Activated B cell treated with CpG ODN at 0.5 μM for 24 hours (primary cell): Measurements from ENCODE around the gene PAPLN. TPM values are rescaled to one million over a fixed set of nuclear protein-coding genes. Genes with fewer than 3 reads are reported as not detected.

ENCODE experiments used
- ATAC-seq: fragments of 200-7000 bp; cut with Tn5 transposase; one replicate; pipeline ENCODE4 v1.10.0; 2021; ENCODE audit warnings: low read depth, mild to moderate bottlenecking, moderate library complexity
- CTCF ChIA-PET: fragments of 350-600 bp; sonication (Branson Sonifier 250); formaldehyde crosslinking; loops from one replicate; lab custom pipeline; 2021; ENCODE audit warnings: antibody characterized with exemption; lab: Charles Lee
- POLR2A ChIA-PET: fragments of 350-600 bp; sonication (Branson Sonifier 250); formaldehyde crosslinking; loops from one replicate; lab custom pipeline; 2021; ENCODE audit warnings: antibody characterized with exemption; lab: Charles Lee
- DNase-seq: peaks from one replicate; pipeline ENCODE4 v3.0.0; 2022
- H3K27ac Mint-ChIP-seq: one replicate; pipeline ENCODE4 v1.8.0; 2020; ENCODE audit warnings: mixed read lengths
- H3K27me3 Mint-ChIP-seq: one replicate; pipeline ENCODE4 v1.8.0; 2021; ENCODE audit warnings: mixed read lengths
- H3K36me3 Mint-ChIP-seq: one replicate; pipeline ENCODE4 v1.8.0; 2021; ENCODE audit warnings: low read depth, mixed read lengths
- H3K4me1 Mint-ChIP-seq: one replicate; pipeline ENCODE4 v1.8.0; 2021; ENCODE audit warnings: mixed read lengths
- H3K4me3 Mint-ChIP-seq: one replicate; pipeline ENCODE4 v1.8.0; 2020; ENCODE audit warnings: mild to moderate bottlenecking, mixed read lengths
- H3K9me3 Mint-ChIP-seq: one replicate; pipeline ENCODE4 v1.8.0; 2020; ENCODE audit warnings: mixed read lengths
- intact Hi-C: fragments of 100-400 bp; cut with micrococcal nuclease; formaldehyde crosslinking; loops from one replicate; pipeline ENCODE4 v1.15.1; 2024
- total RNA-seq: library from RNA; stranded (reverse); gene quantifications from 2 replicates; pipeline ENCODE4 v1.2.3, GENCODE V29; 2022
- TF ChIP-seq, protein P1 (sequence below): fragments of 200-600 bp; IDR thresholded peaks from one replicate; pipeline ENCODE4 v1.8.0; 2022; ENCODE audit warnings: antibody characterized with exemption, mild to moderate bottlenecking

Gene PAPLN
- total RNA-seq, 1 donor from 2014 or later, result 0.42 TPM

DNA sequence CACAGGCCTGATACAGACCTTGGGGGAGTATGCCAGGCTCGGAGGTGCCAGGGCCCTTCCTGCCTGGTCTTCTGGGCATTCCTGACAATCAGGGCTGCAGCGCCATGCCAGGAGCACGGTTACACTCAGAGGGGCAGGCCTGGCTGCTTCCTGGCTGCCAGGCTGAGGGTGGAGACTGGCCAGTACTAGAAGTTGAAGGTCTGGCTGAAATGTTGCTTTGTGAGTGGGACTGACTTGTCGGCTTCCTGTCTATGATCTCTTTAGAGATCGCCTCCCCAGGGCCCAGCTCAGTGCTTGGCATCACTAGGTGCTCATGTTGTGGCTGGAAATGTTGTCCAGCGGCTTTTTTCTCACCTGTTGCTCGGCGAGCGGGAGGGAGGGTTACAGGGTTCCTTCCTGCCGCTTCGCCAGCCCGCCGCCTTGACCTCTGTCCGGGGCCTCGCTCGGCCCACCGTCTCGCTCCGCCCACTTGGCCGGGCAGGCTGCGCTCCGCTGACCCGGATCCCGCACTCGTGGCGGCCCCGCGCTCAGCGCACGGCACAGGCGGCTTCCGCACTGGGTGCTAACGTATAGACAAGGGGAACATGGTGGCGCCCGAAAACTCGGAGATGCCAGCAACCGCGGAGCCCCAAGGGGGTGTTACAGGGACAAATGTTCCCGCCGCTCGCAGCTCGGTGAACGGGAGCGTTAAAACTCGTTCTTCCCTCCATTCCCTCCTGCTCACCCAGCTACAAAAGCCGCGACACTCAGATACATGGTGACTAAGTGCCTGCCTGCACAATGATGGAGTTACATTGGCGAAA is 32.6 kb downstream of the PAPLN start:
- intact Hi-C loops, result loop anchor here (1.0 to 5.0 kb wide), 2 partner anchors 22 to 48 kb away; no protein-coding TSS in a partner anchor
- no peaks in the 10 kb centered on the region for H3K27me3 Mint-ChIP-seq
- peaks cover 25% of the 10 kb centered on the region for H3K4me1 Mint-ChIP-seq
- no peaks in the 10 kb centered on the region for H3K9me3 Mint-ChIP-seq
- CTCF ChIA-PET, result interaction anchor here (2.0 kb wide), 1 partner anchor 25 kb away, joined by 7 read pairs; no protein-coding TSS in a partner anchor
- TF ChIP-seq, protein P1, sequence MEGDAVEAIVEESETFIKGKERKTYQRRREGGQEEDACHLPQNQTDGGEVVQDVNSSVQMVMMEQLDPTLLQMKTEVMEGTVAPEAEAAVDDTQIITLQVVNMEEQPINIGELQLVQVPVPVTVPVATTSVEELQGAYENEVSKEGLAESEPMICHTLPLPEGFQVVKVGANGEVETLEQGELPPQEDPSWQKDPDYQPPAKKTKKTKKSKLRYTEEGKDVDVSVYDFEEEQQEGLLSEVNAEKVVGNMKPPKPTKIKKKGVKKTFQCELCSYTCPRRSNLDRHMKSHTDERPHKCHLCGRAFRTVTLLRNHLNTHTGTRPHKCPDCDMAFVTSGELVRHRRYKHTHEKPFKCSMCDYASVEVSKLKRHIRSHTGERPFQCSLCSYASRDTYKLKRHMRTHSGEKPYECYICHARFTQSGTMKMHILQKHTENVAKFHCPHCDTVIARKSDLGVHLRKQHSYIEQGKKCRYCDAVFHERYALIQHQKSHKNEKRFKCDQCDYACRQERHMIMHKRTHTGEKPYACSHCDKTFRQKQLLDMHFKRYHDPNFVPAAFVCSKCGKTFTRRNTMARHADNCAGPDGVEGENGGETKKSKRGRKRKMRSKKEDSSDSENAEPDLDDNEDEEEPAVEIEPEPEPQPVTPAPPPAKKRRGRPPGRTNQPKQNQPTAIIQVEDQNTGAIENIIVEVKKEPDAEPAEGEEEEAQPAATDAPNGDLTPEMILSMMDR, result no peak
- H3K4me3 Mint-ChIP-seq, result peak overlapping the region; percentile 85
- POLR2A ChIA-PET, result no interaction called here
- H3K36me3 Mint-ChIP-seq, result peaks cover 12% of the 10 kb centered on the region
- DNase-seq (peak; percentile 40), ATAC-seq (peak; percentile 88)
- H3K27ac Mint-ChIP-seq, result peak overlapping the region; percentile 57

DNA sequence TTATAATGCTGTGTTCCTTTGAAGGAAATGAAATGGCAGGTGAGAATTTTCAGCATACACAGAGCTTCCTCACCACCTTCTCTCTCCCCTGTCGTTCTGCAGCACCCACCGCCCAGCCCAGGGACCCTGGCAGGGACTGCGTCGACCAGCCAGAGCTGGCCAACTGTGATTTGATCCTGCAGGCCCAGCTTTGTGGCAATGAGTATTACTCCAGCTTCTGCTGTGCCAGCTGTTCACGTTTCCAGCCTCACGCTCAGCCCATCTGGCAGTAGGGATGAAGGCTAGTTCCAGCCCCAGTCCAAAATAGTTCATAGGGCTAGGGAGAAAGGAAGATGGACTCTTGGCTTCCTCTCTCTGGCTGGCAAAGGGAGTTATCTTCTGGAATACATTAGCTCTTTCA is 35.1 kb downstream of the PAPLN start:
- intact Hi-C loops, result loop anchor here (5.0 kb wide), 1 partner anchor 50 kb away; no protein-coding TSS in a partner anchor

DNA sequence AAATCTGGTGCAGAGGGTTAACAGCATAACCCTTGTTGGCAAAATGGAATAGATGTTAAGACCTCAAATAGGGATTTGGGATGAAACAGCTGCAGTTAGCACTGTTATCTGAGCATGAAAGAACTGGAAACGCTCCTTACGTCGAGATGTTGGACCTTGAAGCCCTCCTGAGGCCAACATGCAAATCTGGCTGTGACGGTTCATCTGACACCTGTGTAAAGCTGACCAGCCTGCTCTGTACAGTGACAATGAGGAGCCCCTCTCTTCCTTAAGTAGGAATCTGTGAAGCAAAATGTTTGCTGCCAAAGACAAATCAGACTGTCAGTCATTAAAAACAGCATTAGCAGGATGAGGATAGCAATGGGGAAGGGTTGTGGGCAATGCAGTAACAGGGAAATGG is 36.5 kb downstream of the PAPLN start:
- TF ChIP-seq, protein P1, result no peak
- ATAC-seq (no peak), DNase-seq (no peak)
- POLR2A ChIA-PET, result interaction anchor here (0.5 kb wide), 1 partner anchor 12 kb away, joined by 7 read pairs; no protein-coding TSS in a partner anchor
- H3K27me3 Mint-ChIP-seq, result no peaks in the 10 kb centered on the region
- peaks cover 25% of the 10 kb centered on the region for H3K4me1 Mint-ChIP-seq
- peaks cover 33% of the 10 kb centered on the region for H3K36me3 Mint-ChIP-seq
- H3K4me3 Mint-ChIP-seq, result no peak overlapping the region
- intact Hi-C loops, result loop anchor here (5.0 kb wide), 1 partner anchor 51 kb away; no protein-coding TSS in a partner anchor
- CTCF ChIA-PET, result interaction anchor here (1.1 kb wide), 1 partner anchor 198 kb away, joined by 4 read pairs; no protein-coding TSS in a partner anchor
- no peak overlapping the region for H3K27ac Mint-ChIP-seq
- H3K9me3 Mint-ChIP-seq, result no peaks in the 10 kb centered on the region

More for the DNA sequence above, 35.1 kb downstream of the PAPLN start:
- Mint-ChIP-seq H3K4me1 (peaks cover 25% of the 10 kb centered on the region), H3K27ac (no peak overlapping the region), H3K27me3 (no peaks in the 10 kb centered on the region), H3K9me3 (no peaks in the 10 kb centered on the region), H3K36me3 (peaks cover 30% of the 10 kb centered on the region), H3K4me3 (no peak overlapping the region)
- no peak for ATAC-seq
- TF ChIP-seq, protein P1, result no peak
- ChIA-PET CTCF (interaction anchor here (1.1 kb wide), 1 partner anchor 199 kb away, joined by 4 read pairs; no protein-coding TSS in a partner anchor), POLR2A (interaction anchor here (0.7 kb wide), 1 partner anchor 9 kb away, joined by 3 read pairs; no protein-coding TSS in a partner anchor)
- DNase-seq, result no peak

DNA sequence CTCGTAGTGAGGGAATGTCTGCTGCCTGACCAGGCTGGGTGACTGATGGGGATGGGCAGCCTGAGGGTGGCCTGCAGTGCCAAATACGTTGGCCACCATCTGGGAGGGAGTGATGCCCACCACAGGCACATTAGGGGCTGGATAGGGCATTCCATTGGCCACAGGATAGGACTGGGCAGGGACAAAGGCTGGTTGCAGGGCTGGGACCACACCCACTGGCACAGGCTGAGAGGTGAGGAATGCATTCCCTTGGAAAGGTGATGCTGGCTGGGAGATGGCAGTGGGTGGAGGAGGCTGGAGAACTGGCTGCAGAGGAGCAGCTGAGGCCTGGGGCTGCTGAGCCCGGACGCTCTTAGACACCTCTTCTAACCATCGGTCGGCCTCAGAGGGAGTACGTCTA is 39.5 kb downstream of the PAPLN start:
- DNase-seq (no peak), ATAC-seq (no peak)
- Mint-ChIP-seq H3K27ac (no peak overlapping the region), H3K4me1 (peaks cover 5% of the 10 kb centered on the region), H3K4me3 (no peak overlapping the region), H3K36me3 (peaks cover 56% of the 10 kb centered on the region), H3K9me3 (no peaks in the 10 kb centered on the region), H3K27me3 (no peaks in the 10 kb centered on the region)
- POLR2A ChIA-PET, result no interaction called here
- intact Hi-C loops, result no loop called here
- CTCF ChIA-PET, result no interaction called here
- TF ChIP-seq, protein P1, result no peak

DNA sequence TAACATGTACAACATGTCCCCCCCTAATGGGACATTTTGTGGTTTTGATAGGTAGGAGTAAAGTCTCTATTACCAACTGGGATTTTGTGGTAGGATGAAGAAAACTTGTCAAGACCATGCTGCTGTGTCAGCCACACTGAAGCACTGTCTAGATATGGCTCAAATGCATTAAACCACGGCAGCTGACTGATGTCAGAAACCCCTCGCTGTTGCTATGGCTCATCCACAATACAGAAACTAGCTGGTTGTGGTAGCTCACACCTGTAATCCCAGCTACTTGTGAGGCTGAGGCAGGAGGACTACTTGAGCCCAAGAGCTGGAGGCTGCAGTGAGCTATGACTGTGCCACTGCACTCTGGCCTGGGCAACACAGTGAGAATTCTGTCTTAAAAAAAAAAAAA is 40.1 kb downstream of the PAPLN start:
- DNase-seq (no peak), ATAC-seq (no peak)
- TF ChIP-seq, protein P1, result no peak
- H3K9me3 Mint-ChIP-seq, result no peaks in the 10 kb centered on the region
- ChIA-PET CTCF (no interaction called here), POLR2A (no interaction called here)
- no peak overlapping the region for H3K4me3 Mint-ChIP-seq
- intact Hi-C loops, result no loop called here
- H3K27me3 Mint-ChIP-seq, result no peaks in the 10 kb centered on the region
- H3K36me3 Mint-ChIP-seq, result peaks cover 62% of the 10 kb centered on the region
- peaks cover 5% of the 10 kb centered on the region for H3K4me1 Mint-ChIP-seq
- no peak overlapping the region for H3K27ac Mint-ChIP-seq
